ENCODE results near the gene GABARAP. TPM values are rescaled to one million over a fixed set of nuclear protein-coding genes. Genes with fewer than 3 reads are reported as not detected.

The GABARAP gene
- total and polyA plus RNA-seq, 2 of the 13 experiments (the other 11 are each of a cell fraction or from before 2014, with no cell fraction given): 161 to 310 TPM

DNA sequence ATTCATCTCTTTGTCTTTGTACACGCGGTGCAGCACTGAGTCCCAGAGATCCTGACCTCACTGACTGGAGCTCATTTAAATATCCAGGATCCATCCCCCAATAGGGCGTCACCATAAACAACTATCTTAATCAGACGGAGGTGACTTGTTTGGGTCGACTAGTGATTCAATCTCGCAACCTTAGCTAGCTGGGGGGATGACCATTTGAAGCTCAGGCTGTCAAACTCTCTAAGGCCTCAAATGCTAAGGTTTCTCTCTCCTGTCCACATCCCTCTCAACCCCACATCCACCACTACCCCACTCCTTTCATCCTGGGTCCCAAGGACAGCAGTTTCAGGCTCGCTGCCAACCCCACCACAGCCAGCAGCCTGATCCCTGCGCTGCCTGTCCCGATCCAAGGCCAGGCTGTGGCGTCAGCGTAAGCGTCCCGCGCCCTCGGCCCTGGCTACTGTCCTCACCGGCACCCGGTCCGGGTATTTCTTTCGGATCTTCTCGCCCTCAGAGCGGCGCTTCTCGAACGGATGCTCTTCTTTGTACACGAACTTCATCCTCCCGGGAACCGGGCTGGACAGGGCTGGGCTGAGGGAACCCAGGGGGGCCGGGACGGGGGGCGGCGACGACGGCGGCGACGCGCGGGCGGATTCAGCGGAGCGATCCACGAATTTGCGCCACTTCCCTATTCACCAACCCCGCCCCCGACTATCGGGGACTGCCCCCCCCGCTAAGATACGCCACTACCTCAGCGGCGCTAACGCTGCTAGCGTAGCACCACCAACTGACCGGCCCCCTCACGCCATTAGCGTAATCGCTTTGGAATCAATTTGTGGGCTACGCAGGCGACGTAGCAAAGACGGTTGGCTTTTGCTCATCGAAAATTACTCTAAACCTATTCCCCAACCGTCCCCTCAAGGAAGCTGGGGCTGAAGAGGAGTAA, at the start of gene GABARAP (continued):
- TF ChIP-seq, protein P1, sequence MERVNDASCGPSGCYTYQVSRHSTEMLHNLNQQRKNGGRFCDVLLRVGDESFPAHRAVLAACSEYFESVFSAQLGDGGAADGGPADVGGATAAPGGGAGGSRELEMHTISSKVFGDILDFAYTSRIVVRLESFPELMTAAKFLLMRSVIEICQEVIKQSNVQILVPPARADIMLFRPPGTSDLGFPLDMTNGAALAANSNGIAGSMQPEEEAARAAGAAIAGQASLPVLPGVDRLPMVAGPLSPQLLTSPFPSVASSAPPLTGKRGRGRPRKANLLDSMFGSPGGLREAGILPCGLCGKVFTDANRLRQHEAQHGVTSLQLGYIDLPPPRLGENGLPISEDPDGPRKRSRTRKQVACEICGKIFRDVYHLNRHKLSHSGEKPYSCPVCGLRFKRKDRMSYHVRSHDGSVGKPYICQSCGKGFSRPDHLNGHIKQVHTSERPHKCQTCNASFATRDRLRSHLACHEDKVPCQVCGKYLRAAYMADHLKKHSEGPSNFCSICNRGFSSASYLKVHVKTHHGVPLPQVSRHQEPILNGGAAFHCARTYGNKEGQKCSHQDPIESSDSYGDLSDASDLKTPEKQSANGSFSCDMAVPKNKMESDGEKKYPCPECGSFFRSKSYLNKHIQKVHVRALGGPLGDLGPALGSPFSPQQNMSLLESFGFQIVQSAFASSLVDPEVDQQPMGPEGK (CRISPR knock-in tag; IDR thresholded peaks at IDR 0.05): peak; percentile 97
- TF ChIP-seq SALL1 (CRISPR knock-in tag; IDR thresholded peaks at IDR 0.05) (peak; percentile 65), AGO2 (optimal IDR thresholded peaks at IDR 0.05; ENCODE audit: low read depth, low read length) (peak; percentile 81), HNRNPLL (IDR thresholded peaks at IDR 0.05; ENCODE audit: low read depth, low read length, poor library complexity, severe bottlenecking) (peak; percentile 99), GPN1 (CRISPR knock-in tag; IDR thresholded peaks at IDR 0.05; ENCODE audit: borderline replicate concordance) (no peak), SP5 (CRISPR knock-in tag; IDR thresholded peaks at IDR 0.05; ENCODE audit: borderline replicate concordance, low read depth) (peak; percentile 65; the same call in 1 of the 2 replicates), MTA1 (CRISPR knock-in tag; IDR thresholded peaks at IDR 0.05; ENCODE audit: borderline replicate concordance) (peak; percentile 43; the same call in 1 of the 2 replicates), THYN1 (CRISPR knock-in tag; IDR thresholded peaks at IDR 0.05; ENCODE audit: borderline replicate concordance, low read depth) (no peak), TFDP1 (CRISPR knock-in tag; IDR thresholded peaks at IDR 0.05; ENCODE audit: borderline replicate concordance) (peak; percentile 35; the same call in 1 of the 2 replicates), HNRNPH1 (optimal IDR thresholded peaks at IDR 0.05; ENCODE audit: low read depth, low read length) (peak; percentile 98), GABPB1 (CRISPR knock-in tag; IDR thresholded peaks at IDR 0.05) (peak; percentile 80), ZNF574 (CRISPR knock-in tag; IDR thresholded peaks at IDR 0.05) (peak; percentile 44), ELF1 (CRISPR knock-in tag; IDR thresholded peaks at IDR 0.05) (peak; percentile 72), TOPORS (CRISPR knock-in tag; IDR thresholded peaks at IDR 0.05) (peak; percentile 34), SOX6 (IDR thresholded peaks at IDR 0.05) (no peak), SOX6 (CRISPR knock-in tag; IDR thresholded peaks at IDR 0.05) (0 out of 2 replicates have a peak, but pooled peaks have one; percentile 39), STAT5B (CRISPR knock-in tag; IDR thresholded peaks at IDR 0.05) (no peak)
- TF ChIP-seq, protein P2, sequence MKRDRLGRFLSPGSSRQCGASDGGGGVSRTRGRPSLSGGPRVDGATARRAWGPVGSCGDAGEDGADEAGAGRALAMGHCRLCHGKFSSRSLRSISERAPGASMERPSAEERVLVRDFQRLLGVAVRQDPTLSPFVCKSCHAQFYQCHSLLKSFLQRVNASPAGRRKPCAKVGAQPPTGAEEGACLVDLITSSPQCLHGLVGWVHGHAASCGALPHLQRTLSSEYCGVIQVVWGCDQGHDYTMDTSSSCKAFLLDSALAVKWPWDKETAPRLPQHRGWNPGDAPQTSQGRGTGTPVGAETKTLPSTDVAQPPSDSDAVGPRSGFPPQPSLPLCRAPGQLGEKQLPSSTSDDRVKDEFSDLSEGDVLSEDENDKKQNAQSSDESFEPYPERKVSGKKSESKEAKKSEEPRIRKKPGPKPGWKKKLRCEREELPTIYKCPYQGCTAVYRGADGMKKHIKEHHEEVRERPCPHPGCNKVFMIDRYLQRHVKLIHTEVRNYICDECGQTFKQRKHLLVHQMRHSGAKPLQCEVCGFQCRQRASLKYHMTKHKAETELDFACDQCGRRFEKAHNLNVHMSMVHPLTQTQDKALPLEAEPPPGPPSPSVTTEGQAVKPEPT (CRISPR knock-in tag; IDR thresholded peaks at IDR 0.05; ENCODE audit: low read depth): 0 out of 2 replicates have a peak, but pooled peaks have one; percentile 1
